ENCODE measurements around the gene SPATA7.

DNA sequence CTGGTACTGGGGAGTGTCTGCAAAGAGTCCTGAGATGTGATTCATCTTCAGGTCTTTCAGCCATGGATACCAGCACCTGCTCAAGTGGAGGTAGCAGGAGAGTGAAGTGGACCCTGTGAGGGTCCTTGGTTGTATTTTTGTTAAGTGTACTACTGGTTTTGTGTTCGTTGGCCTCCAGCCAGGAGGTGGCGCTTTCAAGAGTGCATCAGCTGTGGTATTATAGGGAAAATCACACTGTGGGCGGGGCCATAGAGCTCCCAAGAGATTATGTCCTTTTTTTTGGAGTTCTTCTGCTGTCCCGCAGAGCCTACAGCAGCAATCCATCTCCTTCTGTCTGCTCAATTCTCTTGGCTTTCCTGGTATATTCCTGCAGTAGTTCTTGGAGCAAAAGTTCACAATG is 66.8 kb downstream of the SPATA7 start:
- TF ChIP-seq, protein P1, sequence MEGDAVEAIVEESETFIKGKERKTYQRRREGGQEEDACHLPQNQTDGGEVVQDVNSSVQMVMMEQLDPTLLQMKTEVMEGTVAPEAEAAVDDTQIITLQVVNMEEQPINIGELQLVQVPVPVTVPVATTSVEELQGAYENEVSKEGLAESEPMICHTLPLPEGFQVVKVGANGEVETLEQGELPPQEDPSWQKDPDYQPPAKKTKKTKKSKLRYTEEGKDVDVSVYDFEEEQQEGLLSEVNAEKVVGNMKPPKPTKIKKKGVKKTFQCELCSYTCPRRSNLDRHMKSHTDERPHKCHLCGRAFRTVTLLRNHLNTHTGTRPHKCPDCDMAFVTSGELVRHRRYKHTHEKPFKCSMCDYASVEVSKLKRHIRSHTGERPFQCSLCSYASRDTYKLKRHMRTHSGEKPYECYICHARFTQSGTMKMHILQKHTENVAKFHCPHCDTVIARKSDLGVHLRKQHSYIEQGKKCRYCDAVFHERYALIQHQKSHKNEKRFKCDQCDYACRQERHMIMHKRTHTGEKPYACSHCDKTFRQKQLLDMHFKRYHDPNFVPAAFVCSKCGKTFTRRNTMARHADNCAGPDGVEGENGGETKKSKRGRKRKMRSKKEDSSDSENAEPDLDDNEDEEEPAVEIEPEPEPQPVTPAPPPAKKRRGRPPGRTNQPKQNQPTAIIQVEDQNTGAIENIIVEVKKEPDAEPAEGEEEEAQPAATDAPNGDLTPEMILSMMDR (IDR thresholded peaks at IDR 0.05 in 2 of 3, conservative IDR thresholded peaks at IDR 0.05 in 1 of 3; ENCODE audit: control insufficient read depth in 2 of 3, extremely low read depth in 1 of 3, insufficient read depth in 1 of 3, low read depth in 3 of 3, low read length in 3 of 3): no peak
- TF ChIP-seq JUND (IDR thresholded peaks at IDR 0.05; ENCODE audit: low read depth, low read length): no peak

All from GM12878 (cell line).